Cerebellar nuclear complex (tissue), 1 donor: Measurements from ENCODE around the gene MIPEP.
"Not testable (repeated sequence)": the region's sequence is repeated elsewhere in the genome, so short reads cannot be mapped to it uniquely, and the experiment has no call there.

ENCODE experiments used
- DNase-seq, 2 experiments: peaks; one replicate each; lab custom pipeline; 2025; lab: John Stamatoyannopoulos, UW

The MIPEP gene

DNA sequence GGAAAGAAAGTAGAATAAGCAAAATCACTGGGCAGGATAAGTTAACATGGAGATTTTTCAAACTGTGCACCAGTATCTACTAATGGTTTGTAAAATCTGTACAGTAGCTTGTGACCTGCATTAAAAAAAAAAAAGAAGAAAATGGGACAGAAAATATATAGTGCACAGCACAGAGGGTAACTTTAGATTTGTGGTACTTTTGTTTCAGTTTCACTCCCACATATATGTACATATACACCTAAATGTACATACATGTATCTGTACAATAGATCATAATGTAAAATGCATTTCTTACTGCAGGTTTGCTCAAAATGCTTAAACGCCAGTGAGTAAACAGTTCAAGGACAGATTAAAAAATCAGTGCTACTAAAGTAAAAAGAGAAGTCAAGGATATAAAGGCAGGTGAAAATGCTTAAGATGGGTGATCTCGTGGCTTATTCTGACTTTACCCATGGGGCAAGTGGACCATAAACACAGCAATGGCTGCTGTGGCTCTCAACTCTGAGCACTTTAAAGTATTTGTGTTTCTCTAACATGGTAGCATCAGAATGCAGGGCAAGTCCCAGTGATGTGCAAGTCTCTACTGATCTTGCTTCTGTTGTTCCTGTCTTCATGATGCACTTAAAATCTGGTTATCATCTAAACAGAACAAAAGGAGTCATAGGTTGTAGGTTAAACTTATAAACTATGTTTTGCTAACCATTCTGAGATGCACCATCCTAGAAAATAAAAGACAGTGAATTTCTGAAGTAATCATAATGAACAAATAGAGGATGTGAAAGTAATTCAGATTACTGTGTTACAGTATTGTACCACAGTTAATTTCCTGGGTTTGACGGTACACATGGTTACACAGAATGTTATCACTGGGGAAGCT lies 112.3 kb downstream of the MIPEP start:
- DNase-seq: no peak

DNA sequence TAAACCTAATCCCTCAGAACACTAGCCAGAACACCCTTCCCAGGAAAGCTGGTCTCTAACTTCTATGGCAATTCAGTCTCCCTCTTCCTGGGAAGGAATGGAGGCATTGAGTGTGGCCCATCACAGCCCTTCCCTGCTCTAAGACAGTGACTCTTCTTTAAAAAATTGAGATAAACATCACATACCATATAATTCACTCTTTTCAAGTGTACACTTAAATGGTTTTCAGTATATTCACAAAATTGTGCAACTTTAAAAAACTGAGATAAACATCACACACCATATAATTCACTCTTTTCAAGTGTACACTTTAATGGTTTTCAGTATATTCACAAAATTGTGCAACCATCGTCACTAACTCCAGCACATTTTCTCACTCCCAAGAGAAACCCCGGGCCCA lies 116.5 kb downstream of the MIPEP start:
- no peak for DNase-seq

GRCh38 chr13:23771956-23772355 lies 117.2 kb downstream of the MIPEP start:
- no peak for DNase-seq

DNA sequence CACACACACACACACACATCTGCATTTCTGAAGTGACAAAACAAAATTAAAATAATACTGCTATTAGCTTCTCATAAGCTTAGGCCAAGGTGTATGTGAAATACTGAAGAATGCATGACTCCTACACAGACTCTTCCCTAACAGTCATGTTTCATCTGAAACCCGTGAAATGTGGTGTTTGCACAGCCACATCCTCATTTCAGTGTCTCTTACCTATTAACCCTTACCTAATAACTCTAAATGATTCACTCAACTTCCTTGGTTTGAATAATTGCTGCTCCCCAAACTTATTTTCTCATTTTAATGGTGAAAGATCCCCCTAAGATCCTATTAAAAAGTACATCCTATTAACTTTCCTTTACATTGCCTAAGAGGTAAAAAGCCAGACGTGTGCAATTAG lies 117.6 kb downstream of the MIPEP start:
- no peak for DNase-seq

DNA sequence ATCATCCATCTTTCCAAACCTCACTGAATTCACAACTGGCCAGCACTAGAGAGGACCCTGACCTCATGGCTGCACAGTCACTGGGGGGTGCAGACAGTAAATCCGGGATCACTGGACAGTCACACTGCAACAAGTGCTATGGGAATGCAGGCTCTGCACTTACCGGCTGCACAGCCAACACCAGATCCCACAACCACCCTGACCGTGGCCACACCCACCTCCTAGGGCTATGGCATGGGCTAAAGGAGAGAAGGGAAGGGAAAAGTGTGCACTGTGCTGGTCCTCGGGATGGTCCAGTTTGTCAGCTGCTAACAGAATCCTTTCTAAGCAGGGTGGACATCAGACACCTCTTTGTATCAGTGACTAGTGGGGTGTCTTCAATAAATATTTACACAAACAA lies 118.2 kb downstream of the MIPEP start:
- no peak for DNase-seq

- no peak for DNase-seq
Measured at GRCh38 chr13:23770428-23770827, 118.8 kb downstream of the MIPEP start.

- DNase-seq: no peak
Measured at GRCh38 chr13:23769401-23769800, 119.8 kb downstream of the MIPEP start.

DNA sequence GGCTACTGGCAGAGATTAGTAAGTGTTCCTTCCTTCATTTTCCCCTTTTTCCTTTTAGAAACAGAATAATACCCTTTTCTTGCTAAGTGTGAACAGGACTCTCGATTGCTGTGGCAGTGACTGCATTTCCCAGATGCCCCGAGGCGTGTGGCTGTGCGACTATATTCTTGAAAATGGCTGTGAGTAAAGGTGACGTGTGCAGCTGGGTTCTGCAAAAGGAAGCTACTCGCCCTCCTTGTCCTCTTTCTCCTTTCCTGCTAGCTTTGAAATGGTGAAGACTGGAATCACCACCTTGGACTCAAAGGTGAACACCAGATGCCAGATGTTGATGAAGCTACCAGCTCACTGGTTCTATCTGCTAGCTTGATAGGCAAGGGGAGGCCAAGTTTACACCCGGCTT lies 121.4 kb downstream of the MIPEP start:
- DNase-seq: no peak

DNA sequence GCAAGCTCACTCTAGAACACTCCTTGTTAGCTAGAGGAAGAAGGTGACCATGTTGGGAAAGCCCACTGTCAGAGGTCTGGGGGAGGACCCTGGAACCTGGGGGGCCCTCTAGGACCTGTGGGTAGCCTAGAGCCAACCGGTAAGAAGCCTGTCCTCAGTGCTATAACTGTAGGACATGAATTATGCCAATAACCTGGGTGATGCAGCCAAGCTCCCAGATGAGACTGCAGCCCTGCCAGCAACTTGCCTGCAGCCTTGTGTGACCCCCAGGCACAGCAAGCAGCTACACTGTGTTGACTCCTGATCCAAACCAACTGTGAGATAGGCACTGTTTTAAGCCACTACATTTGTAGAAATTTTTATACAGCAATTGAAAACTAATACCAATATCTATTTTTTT lies 122.3 kb downstream of the MIPEP start:
- DNase-seq: no peak

DNA sequence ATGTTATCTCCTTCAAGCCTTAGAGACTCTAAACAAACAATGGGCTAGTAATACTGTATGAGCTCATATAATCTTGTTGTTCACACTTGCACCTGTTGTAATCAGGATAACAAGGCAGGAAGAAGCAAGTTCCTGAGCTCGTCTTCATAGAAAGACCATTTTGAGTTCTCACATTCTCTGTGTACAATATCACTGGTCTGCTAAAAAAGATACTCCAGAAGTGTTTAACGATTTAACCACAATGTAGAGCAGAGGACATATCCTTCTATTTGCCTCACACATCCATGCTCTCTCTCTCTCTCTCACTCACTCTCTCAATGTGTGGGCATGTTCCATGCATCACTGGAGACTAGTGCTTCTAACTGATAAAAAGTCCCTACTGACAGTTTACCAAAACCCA lies 122.9 kb downstream of the MIPEP start:
- no peak for DNase-seq

DNA sequence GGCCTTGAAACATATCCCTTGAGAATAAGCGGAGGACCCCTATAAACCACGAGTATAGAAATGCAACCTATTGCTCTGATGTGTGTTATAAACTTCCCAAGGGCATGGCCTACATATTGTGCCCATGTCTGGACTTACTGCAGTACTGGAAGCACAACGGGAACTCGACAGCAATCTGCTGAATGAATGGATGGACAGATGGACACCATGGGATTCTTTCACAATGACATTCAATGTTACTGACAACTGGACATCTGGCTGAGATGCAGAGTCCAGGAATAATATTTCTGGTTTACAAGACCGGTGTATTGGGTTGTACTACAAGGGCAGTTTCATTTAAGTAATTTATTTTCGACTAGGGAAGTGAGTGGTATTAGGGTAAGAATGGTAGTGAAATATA lies 123.7 kb downstream of the MIPEP start:
- no peak for DNase-seq

DNA sequence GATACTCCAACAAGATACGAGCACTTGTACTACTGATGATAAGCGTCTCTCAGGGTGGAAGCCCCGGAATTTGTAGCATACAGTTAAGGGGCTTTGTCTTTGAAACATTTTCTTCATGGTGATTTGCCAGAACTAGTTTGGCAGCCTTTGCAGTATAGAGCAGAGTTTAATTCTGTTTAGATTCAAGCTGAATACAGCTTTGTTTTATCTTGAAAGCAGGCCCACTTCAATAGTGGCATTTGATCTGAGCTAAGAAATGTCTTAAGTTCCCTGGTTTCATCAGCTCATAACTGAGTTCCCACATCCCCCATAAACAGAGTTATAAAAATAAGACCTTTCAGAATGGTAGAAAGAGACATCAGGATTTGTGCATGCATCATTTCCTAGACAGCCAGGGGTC lies 125.9 kb downstream of the MIPEP start:
- no peak for DNase-seq

DNA sequence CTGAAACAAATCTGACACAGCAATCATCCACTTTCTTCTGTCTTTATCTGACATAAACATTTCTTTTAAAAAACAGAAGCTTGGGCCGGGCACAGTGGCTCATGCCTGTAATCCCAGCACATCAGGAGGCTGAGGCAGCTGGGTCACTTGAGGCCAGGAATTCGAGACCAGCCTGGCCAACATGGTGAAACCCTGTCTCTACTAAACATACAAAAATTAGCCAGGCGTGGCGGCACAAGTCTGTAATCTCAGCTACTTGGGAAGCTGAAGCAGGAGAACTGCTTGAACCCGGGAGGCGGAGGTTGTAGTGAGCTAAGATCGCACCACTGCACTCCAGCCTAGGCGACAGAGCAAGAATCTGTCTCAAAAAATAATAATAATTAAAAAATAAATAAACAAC lies 127.4 kb downstream of the MIPEP start:
- DNase-seq: not testable (repeated sequence)

DNA sequence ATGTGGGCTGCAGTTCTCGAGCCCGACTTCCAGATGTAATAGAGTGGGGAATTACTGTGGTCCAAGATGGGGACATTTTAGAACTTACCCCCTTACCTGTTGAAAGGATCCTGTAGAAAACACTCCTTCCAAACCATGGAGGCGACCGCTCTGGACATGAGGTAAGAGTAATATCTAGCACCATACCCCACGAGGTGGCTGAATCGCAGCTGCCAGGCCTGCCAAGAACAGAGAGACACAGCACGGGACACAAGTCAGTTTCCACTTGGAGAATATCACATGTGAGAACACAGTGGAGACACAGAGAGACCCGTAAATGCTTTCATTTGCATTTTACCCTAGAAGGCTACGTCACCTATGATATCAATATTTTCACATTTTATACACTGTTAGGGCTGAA lies 129.2 kb downstream of the MIPEP start:
- DNase-seq: no peak

DNA sequence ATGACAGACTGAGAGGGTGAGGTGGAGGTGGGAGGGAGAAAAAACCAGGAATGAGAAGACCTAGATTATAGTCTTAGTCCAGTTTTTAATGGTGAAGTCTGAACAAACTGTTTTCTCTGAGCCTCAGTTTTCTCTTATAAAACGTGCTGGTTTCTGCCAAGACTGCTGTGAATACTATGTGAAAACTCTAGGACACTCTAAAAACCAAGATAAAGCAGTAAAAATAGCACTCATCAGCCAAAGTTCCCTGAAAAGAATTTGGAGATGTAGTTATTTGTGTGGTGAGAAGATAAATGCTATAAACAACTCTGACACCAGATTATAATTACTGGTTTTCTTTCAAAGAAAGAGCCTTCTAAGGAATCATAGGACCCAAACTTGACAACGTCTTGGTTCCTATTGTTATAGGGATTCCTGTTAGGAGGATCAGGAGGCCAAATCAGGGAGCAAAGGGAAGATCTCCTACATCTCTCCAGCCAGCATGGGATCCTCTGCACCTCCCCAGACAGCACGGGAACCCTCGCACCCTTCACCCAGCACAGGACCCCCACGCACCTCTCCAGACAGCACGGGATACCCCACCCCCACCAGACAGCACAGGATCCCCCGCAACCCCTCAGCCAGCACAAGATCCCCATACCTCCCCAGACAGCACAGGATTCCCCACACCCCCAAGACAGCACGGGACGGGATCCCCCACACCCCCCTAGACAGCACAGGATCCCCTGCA lies 130.2 kb downstream of the MIPEP start:
- DNase-seq: no peak

DNA sequence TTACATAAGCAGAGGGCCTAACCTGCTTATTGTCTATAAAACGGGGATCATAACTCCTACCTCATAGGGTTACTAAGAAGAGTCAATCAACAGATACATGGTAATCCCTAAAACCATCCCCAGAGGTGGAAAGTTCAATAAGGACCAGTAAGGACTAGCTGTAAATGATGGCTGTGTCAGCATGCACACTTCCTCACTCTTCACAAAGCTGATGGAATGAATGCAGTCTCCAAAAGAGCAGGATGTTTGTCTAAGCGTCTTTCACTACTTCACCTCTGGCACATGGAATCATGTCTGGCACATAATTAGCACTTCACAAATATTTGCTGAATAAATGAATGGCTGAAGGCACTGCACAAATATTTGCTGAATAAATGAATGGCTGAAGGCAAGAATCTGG lies 134.2 kb downstream of the MIPEP start:
- no peak for DNase-seq

DNA sequence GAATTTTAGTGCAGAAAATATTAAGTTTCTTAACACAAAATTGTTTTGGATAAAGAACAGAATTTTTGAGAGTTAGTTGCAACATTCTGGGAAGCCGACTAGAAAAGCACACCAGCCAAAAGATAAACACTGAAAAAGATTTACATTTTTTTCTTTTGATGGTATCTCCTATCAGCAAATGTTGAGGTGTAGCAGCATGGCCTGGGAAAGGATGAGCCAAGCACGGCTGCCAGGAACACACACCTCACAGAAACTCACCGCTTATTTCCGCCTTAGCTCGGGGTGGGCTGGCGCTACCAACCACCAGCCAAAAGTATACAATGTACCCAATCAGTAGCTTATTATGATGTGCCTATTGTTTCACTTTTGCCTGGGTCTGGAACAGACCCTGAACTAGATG lies 134.7 kb downstream of the MIPEP start:
- DNase-seq: no peak

GRCh38 chr13:23753458-23753857 lies 135.7 kb downstream of the MIPEP start:
- DNase-seq: no peak

- DNase-seq: no peak
Measured at GRCh38 chr13:23752111-23753001, 136.8 kb downstream of the MIPEP start.

DNA sequence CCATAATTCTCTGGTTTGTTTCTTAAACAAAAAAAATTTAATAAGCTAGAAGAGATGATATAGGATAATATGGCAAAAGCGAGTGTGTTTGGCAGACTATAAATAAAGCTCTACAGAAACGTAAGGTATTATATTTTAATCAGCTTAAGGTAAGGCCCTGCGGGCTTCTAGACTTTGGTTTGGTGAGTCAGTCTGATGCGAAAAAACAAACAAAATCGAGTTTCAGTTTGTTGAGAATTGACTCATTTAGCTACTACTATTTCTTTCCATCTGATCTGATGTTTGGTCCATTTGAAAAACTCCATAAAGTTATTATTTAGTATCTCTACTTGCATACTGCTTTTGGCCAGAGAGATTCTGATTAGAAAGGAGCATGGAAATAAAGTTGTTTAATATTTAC lies 138.0 kb downstream of the MIPEP start:
- no peak for DNase-seq

GRCh38 chr13:23750383-23751121 lies 138.6 kb downstream of the MIPEP start:
- DNase-seq: no peak
